Measurements from ENCODE around the gene NSD2.

DNA sequence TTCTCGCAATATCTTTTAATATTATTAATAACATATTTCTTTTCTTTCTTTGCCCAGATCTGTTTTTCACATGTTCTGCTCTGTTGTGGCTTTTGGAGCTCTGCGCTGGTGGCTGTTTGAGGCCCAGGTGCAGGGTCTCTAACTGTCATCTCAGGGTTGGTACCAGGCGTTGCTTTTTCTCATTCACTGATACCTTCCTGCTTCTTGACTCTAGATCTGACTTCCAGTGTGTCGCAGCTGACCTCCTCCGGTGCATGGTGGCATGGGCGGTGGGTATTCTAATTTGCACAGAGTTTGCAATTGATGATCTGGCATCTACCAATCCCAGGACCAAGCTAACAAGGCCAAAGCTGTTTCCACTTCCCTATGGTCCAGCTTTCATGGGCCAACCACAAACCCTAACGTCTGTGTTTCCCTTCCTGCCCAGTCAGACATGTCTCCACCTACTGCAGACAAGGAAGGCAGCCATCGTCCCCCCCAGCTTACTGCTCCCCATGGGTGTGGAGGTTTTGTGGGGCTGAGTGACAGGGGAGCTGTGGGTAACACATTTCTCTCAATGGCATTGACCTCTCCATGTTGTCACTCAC lies 40.5 kb upstream of the NSD2 start:
- TF ChIP-seq CTCF (IDR thresholded peaks at IDR 0.05) (no peak), POLR2A (IDR thresholded peaks at IDR 0.05) (no peak)
